Smooth muscle cell (in vitro differentiated cells): ENCODE measurements around the gene MTUS2. TPM values are rescaled to one million over a fixed set of nuclear protein-coding genes. Genes with fewer than 3 reads are reported as not detected.

Experiments
- DNase-seq: peaks from one replicate; lab custom pipeline; 2025; ENCODE audit not compliant: unreplicated experiment; lab: John Stamatoyannopoulos, UW
- H2AFZ ChIP-seq: fragments of 200-600 bp; sonication (generic); 2 replicates; pipeline ENCODE4 v1.6.0; 2016; ENCODE audit warnings: antibody characterized with exemption, low read depth, mild to moderate bottlenecking
- H3F3A ChIP-seq: fragments of 200-600 bp; sonication (generic); 2 replicates; pipeline ENCODE4 v1.6.0; 2017; ENCODE audit warnings: antibody characterized with exemption, low read depth
- H3K27ac ChIP-seq: fragments of 200-600 bp; sonication (generic); 2 replicates; pipeline ENCODE4 v1.5.1; 2016; ENCODE audit warnings: low read depth, mild to moderate bottlenecking
- H3K27me3 ChIP-seq: fragments of 200-600 bp; sonication (generic); 2 replicates; pipeline ENCODE4 v1.6.1; 2016; ENCODE audit warnings: low read depth, mild to moderate bottlenecking
- H3K36me3 ChIP-seq: fragments of 200-600 bp; sonication (generic); 2 replicates; pipeline ENCODE4 v1.5.1; 2016; ENCODE audit warnings: low read depth
- H3K4me1 ChIP-seq: fragments of 200-600 bp; sonication (generic); 2 replicates; pipeline ENCODE4 v1.5.1; 2016; ENCODE audit warnings: low read depth
- H3K4me2 ChIP-seq: fragments of 200-600 bp; sonication (generic); 2 replicates; pipeline ENCODE4 v1.6.0; 2016; ENCODE audit warnings: mild to moderate bottlenecking
- H3K4me3 ChIP-seq: fragments of 200-600 bp; sonication (generic); 2 replicates; pipeline ENCODE4 v1.5.1; 2016; ENCODE audit warnings: mild to moderate bottlenecking
- H3K79me2 ChIP-seq: fragments of 200-600 bp; sonication (generic); 2 replicates; pipeline ENCODE4 v1.6.0; 2016; ENCODE audit warnings: low read depth, mild to moderate bottlenecking
- H3K9ac ChIP-seq: fragments of 200-600 bp; sonication (generic); 2 replicates; pipeline ENCODE4 v1.6.0; 2016; ENCODE audit warnings: low read depth
- H3K9me3 ChIP-seq: fragments of 200-600 bp; sonication (generic); replicated peaks from 2 replicates; pipeline ENCODE4 v1.5.1; 2016; ENCODE audit warnings: low read depth
- H4K20me1 ChIP-seq: fragments of 200-600 bp; sonication (generic); 2 replicates; pipeline ENCODE4 v1.6.0; 2016; ENCODE audit warnings: low read depth
- CTCF ChIP-seq: fragments of 200-600 bp; sonication (generic); IDR thresholded peaks from 2 replicates; pipeline ENCODE4 v1.5.1; 2017; ENCODE audit warnings: borderline replicate concordance, mild to moderate bottlenecking, antibody characterized with exemption; ENCODE audit not compliant: insufficient read depth, poor library complexity, severe bottlenecking
- WGBS: methylation state at CpG from one replicate; pipeline ENCODE4 v1.1.7; 2016; ENCODE audit warnings: low lambda C conversion rate; 5-methylcytosine and 5-hydroxymethylcytosine counted together
- polyA plus RNA-seq: library from polyadenylated mRNA; unstranded; fragments of >200 nt; fragmentation: Nextera tagmentation; extraction: Ambion mirVana; gene quantifications from 2 replicates; pipeline ENCODE4 v1.2.1, GENCODE V29; 2016
- total RNA-seq: library from RNA; depleted of rRNA; stranded (reverse); fragments of >200 nt; gene quantifications from 2 replicates; pipeline ENCODE4 v1.2.3, GENCODE V29; 2014

The MTUS2 gene
- total and polyA plus RNA-seq, 2 experiments from 2014 or later: 0.06 to 0.63 TPM

GRCh38 chr13:29538652-29539040, 718.5 kb downstream of the MTUS2 start:
- H3F3A ChIP-seq: no peaks in the 10 kb centered on the region

DNA sequence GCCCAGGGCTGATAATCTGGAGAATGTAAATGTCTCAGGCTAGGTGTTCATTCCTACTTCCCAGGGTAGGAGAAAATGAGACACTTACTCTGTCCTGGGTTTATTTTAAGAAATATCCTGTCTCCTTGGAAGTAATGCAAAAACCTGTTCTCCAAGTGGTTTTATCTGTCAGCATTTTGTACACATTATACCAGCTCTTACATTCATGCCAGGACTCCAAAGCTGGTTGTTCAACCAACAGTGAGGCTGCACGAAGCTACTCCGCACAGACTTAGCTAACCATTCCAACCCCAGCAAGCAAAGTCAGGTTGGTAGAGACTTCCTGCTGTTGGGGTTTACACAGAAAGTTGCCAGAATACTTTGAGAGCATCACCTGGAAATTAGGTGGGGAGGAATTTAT, 719.7 kb downstream of the MTUS2 start:
- H2AFZ ChIP-seq: no peak overlapping the region
- H3K4me2 ChIP-seq: no peak overlapping the region
- H3F3A ChIP-seq: no peaks in the 10 kb centered on the region
- peaks cover 68% of the 10 kb centered on the region for H4K20me1 ChIP-seq
- H3K79me2 ChIP-seq: peaks cover 39% of the 10 kb centered on the region
- DNase-seq: no peak
- H3K9me3 ChIP-seq: no peaks in the 10 kb centered on the region
- no peak overlapping the region for H3K4me3 ChIP-seq
- 78% methylated on average over 2 of the region's 2 CpGs for WGBS
- H3K27ac ChIP-seq: peak overlapping the region; percentile 5
- H3K36me3 ChIP-seq: no peaks in the 10 kb centered on the region
- no peak for TF ChIP-seq CTCF
- H3K27me3 ChIP-seq: no peaks in the 10 kb centered on the region
- H3K9ac ChIP-seq: no peak overlapping the region
- no peaks in the 10 kb centered on the region for H3K4me1 ChIP-seq

More at GRCh38 chr13:29538652-29539040, 718.5 kb downstream of the MTUS2 start:
- Histone ChIP-seq H3K4me3 (no peak overlapping the region), H3K4me2 (no peak overlapping the region), H4K20me1 (peaks cover 56% of the 10 kb centered on the region), H3K27me3 (no peaks in the 10 kb centered on the region), H3K79me2 (peaks cover 28% of the 10 kb centered on the region), H3K27ac (no peak overlapping the region), H3K4me1 (no peaks in the 10 kb centered on the region), H2AFZ (no peak overlapping the region), H3K9me3 (no peaks in the 10 kb centered on the region), H3K9ac (no peak overlapping the region), H3K36me3 (no peaks in the 10 kb centered on the region)
- DNase-seq: no peak
- 73% methylated on average over 6 of the region's 6 CpGs for WGBS
- no peak for TF ChIP-seq CTCF

DNA sequence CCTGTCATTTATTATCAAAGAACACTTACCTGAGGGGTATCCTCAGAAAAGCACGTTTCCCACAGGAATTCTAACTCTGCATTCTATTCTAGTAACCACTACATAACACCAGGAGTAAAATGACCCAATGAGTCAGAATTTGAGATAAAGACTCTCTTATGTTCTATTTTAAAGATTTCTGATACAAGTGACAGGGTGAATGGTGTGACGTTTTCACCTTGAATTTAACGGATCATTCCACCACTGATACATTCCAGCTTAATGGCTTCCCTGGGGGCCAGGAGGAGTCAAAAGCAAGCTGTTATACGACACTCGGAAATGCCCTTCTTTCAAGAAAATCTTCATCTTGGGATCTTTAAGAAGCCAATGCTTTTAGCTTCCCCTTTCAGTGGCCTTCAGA, 720.2 kb downstream of the MTUS2 start:
- WGBS: 60% methylated on average over 5 of the region's 5 CpGs
- H3K9ac ChIP-seq: no peak overlapping the region
- no peak overlapping the region for H3K4me2 ChIP-seq
- H3K27ac ChIP-seq: peak overlapping the region; percentile 5
- peaks cover 72% of the 10 kb centered on the region for H4K20me1 ChIP-seq
- H3K36me3 ChIP-seq: no peaks in the 10 kb centered on the region
- DNase-seq: no peak
- no peaks in the 10 kb centered on the region for H3K27me3 ChIP-seq
- H3F3A ChIP-seq: no peaks in the 10 kb centered on the region
- H2AFZ ChIP-seq: no peak overlapping the region
- H3K4me3 ChIP-seq: no peak overlapping the region
- no peaks in the 10 kb centered on the region for H3K4me1 ChIP-seq
- peaks cover 43% of the 10 kb centered on the region for H3K79me2 ChIP-seq
- TF ChIP-seq CTCF: no peak
- no peaks in the 10 kb centered on the region for H3K9me3 ChIP-seq

- Histone ChIP-seq H3K4me2 (no peak overlapping the region), H3K9ac (no peak overlapping the region), H3F3A (no peaks in the 10 kb centered on the region), H3K79me2 (peaks cover 48% of the 10 kb centered on the region), H3K4me1 (no peaks in the 10 kb centered on the region), H3K27me3 (no peaks in the 10 kb centered on the region), H3K4me3 (no peak overlapping the region), H3K9me3 (no peaks in the 10 kb centered on the region), H4K20me1 (peaks cover 77% of the 10 kb centered on the region), H3K27ac (peak overlapping the region; percentile 5), H3K36me3 (no peaks in the 10 kb centered on the region), H2AFZ (no peak overlapping the region)
- no peak for TF ChIP-seq CTCF
- no peak for DNase-seq
- WGBS: 87% methylated on average over 5 of the region's 5 CpGs
These were observed 720.7 kb downstream of the MTUS2 start for GRCh38 chr13:29540799-29541198.
